Endothelial cell (in vitro differentiated cells): ENCODE measurements around the gene KASH5. TPM values are rescaled to one million over a fixed set of nuclear protein-coding genes. Genes with fewer than 3 reads are reported as not detected.

Experiments
- DNase-seq: peaks from one replicate; pipeline ENCODE4 v3.0.0; 2021; ENCODE audit warnings: low spot score
- H3K27ac Mint-ChIP-seq: one replicate; pipeline ENCODE4 v1.8.0; 2021; ENCODE audit warnings: mixed read lengths, inconsistent platforms; ENCODE audit not compliant: unreplicated experiment
- H3K27me3 Mint-ChIP-seq: one replicate; pipeline ENCODE4 v1.8.0; 2021; ENCODE audit warnings: mild to moderate bottlenecking, moderate library complexity, mixed read lengths, inconsistent platforms; ENCODE audit not compliant: unreplicated experiment
- H3K36me3 Mint-ChIP-seq: one replicate; pipeline ENCODE4 v1.8.0; 2021; ENCODE audit warnings: mild to moderate bottlenecking, low read depth, mixed read lengths, inconsistent platforms; ENCODE audit not compliant: unreplicated experiment
- H3K4me1 Mint-ChIP-seq: one replicate; pipeline ENCODE4 v1.8.0; 2021; ENCODE audit warnings: mild to moderate bottlenecking, mixed read lengths, inconsistent platforms; ENCODE audit not compliant: unreplicated experiment
- H3K4me3 Mint-ChIP-seq: one replicate; pipeline ENCODE4 v1.8.0; 2021; ENCODE audit warnings: mild to moderate bottlenecking, mixed read lengths, inconsistent platforms; ENCODE audit not compliant: unreplicated experiment
- H3K9me3 Mint-ChIP-seq: one replicate; pipeline ENCODE4 v1.8.0; 2021; ENCODE audit warnings: mixed read lengths, inconsistent platforms; ENCODE audit not compliant: unreplicated experiment
- CTCF ChIP-seq: fragments of 200-600 bp; sonication (generic); IDR thresholded peaks from one replicate; pipeline ENCODE4 v1.5.0; 2021; ENCODE audit warnings: antibody characterized with exemption; ENCODE audit not compliant: unreplicated experiment
- total RNA-seq: library from RNA; stranded (reverse); fragmentation: NEBNext Ultra II Directional; extraction: Animal tissue kit (Norgen Biotek cat#: 25700); gene quantifications from one replicate; pipeline ENCODE4 v1.2.1, GENCODE V29; 2021; ENCODE audit not compliant: unreplicated experiment

Gene KASH5
- total RNA-seq, 1 donor from 2014 or later, result 0.26 TPM

- H3K9me3 Mint-ChIP-seq, result no peaks in the 10 kb centered on the region
- no peak for TF ChIP-seq CTCF
- peaks cover 8% of the 10 kb centered on the region for H3K27me3 Mint-ChIP-seq
- H3K4me3 Mint-ChIP-seq, result no peak overlapping the region
- H3K4me1 Mint-ChIP-seq, result no peaks in the 10 kb centered on the region
- DNase-seq, result no peak
- peaks cover 6% of the 10 kb centered on the region for H3K36me3 Mint-ChIP-seq
- H3K27ac Mint-ChIP-seq, result no peak overlapping the region
Observed at GRCh38 chr19:49462492-49462891, 74.4 kb downstream of the KASH5 start.

GRCh38 chr19:49463960-49464740 lies 76.1 kb downstream of the KASH5 start:
- Mint-ChIP-seq H3K9me3 (no peaks in the 10 kb centered on the region), H3K4me3 (no peak overlapping the region), H3K36me3 (peaks cover 6% of the 10 kb centered on the region), H3K4me1 (no peaks in the 10 kb centered on the region), H3K27ac (no peak overlapping the region), H3K27me3 (peaks cover 6% of the 10 kb centered on the region)
- no peak for DNase-seq
- TF ChIP-seq CTCF, result no peak

GRCh38 chr19:49465371-49465770 lies 77.3 kb downstream of the KASH5 start:
- no peak for TF ChIP-seq CTCF
- no peak overlapping the region for H3K4me3 Mint-ChIP-seq
- H3K27ac Mint-ChIP-seq, result no peak overlapping the region
- H3K27me3 Mint-ChIP-seq, result peaks cover 6% of the 10 kb centered on the region
- DNase-seq, result no peak
- no peaks in the 10 kb centered on the region for H3K9me3 Mint-ChIP-seq
- no peaks in the 10 kb centered on the region for H3K4me1 Mint-ChIP-seq
- peaks cover 6% of the 10 kb centered on the region for H3K36me3 Mint-ChIP-seq

Other genes starting within 250 kb of the KASH5 start
- gene HRC, start 232.9 kb upstream of the KASH5 start, total RNA-seq, result 0.72 TPM
- 75.3 TPM for gene TRPM4, start 230.5 kb upstream of the KASH5 start, total RNA-seq
- gene SLC6A16, start 63.1 kb upstream of the KASH5 start, total RNA-seq, result 4.0 TPM
- not detected for gene CD37, start 52.8 kb upstream of the KASH5 start, total RNA-seq
- 167 TPM for gene TEAD2, start 25.8 kb upstream of the KASH5 start, total RNA-seq
- 2.2 TPM for gene DKKL1, start 24.4 kb upstream of the KASH5 start, total RNA-seq
- gene PTH2, start 35.2 kb downstream of the KASH5 start, total RNA-seq, result not detected
- gene GFY, start 37.1 kb downstream of the KASH5 start, total RNA-seq, result not detected
- gene SLC17A7, start 53.3 kb downstream of the KASH5 start, total RNA-seq, result 0.92 TPM
- gene PIH1D1, start 63.6 kb downstream of the KASH5 start, total RNA-seq, result 78.8 TPM
- 49.6 TPM for gene ALDH16A1, start 65.0 kb downstream of the KASH5 start, total RNA-seq
- gene FLT3LG, start 86.0 kb downstream of the KASH5 start, total RNA-seq, result 1.4 TPM
- gene RPL13A, start 99.4 kb downstream of the KASH5 start, total RNA-seq, result 2,762 TPM
- gene RPS11, start 108.2 kb downstream of the KASH5 start, total RNA-seq, result 2,099 TPM
- gene FCGRT, start 124.4 kb downstream of the KASH5 start, total RNA-seq, result 127 TPM
- 19.4 TPM for gene RCN3, start 139.8 kb downstream of the KASH5 start, total RNA-seq
- 76.3 TPM for gene NOSIP, start 192.3 kb downstream of the KASH5 start, total RNA-seq
- 2.4 TPM for gene PRRG2, start 193.1 kb downstream of the KASH5 start, total RNA-seq
- 38.8 TPM for gene PRR12, start 202.9 kb downstream of the KASH5 start, total RNA-seq